OCI-LY7 (cell line): Measurements from ENCODE around the gene HCFC1.

Source experiments
- CTCF ChIP-seq: fragments of 200-600 bp; sonication (generic); conservative IDR thresholded peaks from 2 replicates; pipeline ENCODE4 v1.5.1; 2014; ENCODE audit warnings: mild to moderate bottlenecking, antibody characterized with exemption, low read length, moderate library complexity, mixed read lengths
- EZH2phosphoT487 ChIP-seq: fragments of 200-600 bp; sonication (generic); IDR thresholded peaks from 2 replicates; pipeline ENCODE4 v1.6.1; 2018; ENCODE audit warnings: low read depth, borderline replicate concordance, mild to moderate bottlenecking, mixed run types, antibody characterized with exemption, low read length, moderate library complexity, mixed read lengths

- no peak for TF ChIP-seq CTCF
- no peak for TF ChIP-seq EZH2phosphoT487
Measured at GRCh38 chrX:153925387-153925738, 46.3 kb downstream of the HCFC1 start.
